CD4-positive, alpha-beta T cell treated with Interleukin-15 for 1 hour (primary cell): Measurements from ENCODE around the gene WDR11.
"Not testable (repeated sequence)": the region's sequence is repeated elsewhere in the genome, so short reads cannot be mapped to it uniquely, and the experiment has no call there.

Experiments used
- DNase-seq: peaks from one replicate; pipeline ENCODE4 v3.0.0-alpha.2; 2020

WDR11 gene

GRCh38 chr10:120861178-120861855, 10.2 kb downstream of the WDR11 start:
- no peak for DNase-seq

- DNase-seq = no peak
These were observed 22.6 kb downstream of the WDR11 start for GRCh38 chr10:120873741-120874140.

- DNase-seq = no peak
These were observed 31.9 kb downstream of the WDR11 start for GRCh38 chr10:120883071-120883470.

- no peak for DNase-seq
These were observed 36.3 kb downstream of the WDR11 start for GRCh38 chr10:120887482-120887881.

- no peak for DNase-seq
These were observed 40.2 kb downstream of the WDR11 start for GRCh38 chr10:120891365-120891764.

GRCh38 chr10:120894556-120894955, 43.4 kb downstream of the WDR11 start:
- DNase-seq = no peak

- DNase-seq = no peak
These were observed 46.2 kb downstream of the WDR11 start for GRCh38 chr10:120897343-120897742.

GRCh38 chr10:120905268-120905667, 54.1 kb downstream of the WDR11 start:
- no peak for DNase-seq

GRCh38 chr10:120917521-120918250, 66.5 kb downstream of the WDR11 start:
- no peak for DNase-seq

- DNase-seq = not testable (repeated sequence)
These were observed 72.7 kb downstream of the WDR11 start for GRCh38 chr10:120923886-120924285.

GRCh38 chr10:120926611-120927010, 75.4 kb downstream of the WDR11 start:
- no peak for DNase-seq

GRCh38 chr10:120927352-120927751, 76.2 kb downstream of the WDR11 start:
- DNase-seq = no peak

GRCh38 chr10:120929166-120929565, 78.0 kb downstream of the WDR11 start:
- no peak for DNase-seq

- DNase-seq = no peak
These were observed 80.3 kb downstream of the WDR11 start for GRCh38 chr10:120931423-120931822.

GRCh38 chr10:120931999-120932398, 80.8 kb downstream of the WDR11 start:
- DNase-seq = no peak

- DNase-seq = no peak
These were observed 87.7 kb downstream of the WDR11 start for GRCh38 chr10:120938822-120939221.

GRCh38 chr10:120940299-120940900, 89.2 kb downstream of the WDR11 start:
- DNase-seq = no peak

GRCh38 chr10:120941501-120941900, 90.3 kb downstream of the WDR11 start:
- no peak for DNase-seq

GRCh38 chr10:120942806-120943413, 91.7 kb downstream of the WDR11 start:
- DNase-seq = peak; percentile 53

GRCh38 chr10:120943542-120943941, 92.4 kb downstream of the WDR11 start:
- no peak for DNase-seq

GRCh38 chr10:120944586-120945125, 93.5 kb downstream of the WDR11 start:
- no peak for DNase-seq

- DNase-seq = no peak
These were observed 94.0 kb downstream of the WDR11 start for GRCh38 chr10:120945182-120945581.

GRCh38 chr10:120945801-120946302, 94.7 kb downstream of the WDR11 start:
- no peak for DNase-seq
